Measurements from ENCODE around the gene FAM151B.

The FAM151B gene

DNA sequence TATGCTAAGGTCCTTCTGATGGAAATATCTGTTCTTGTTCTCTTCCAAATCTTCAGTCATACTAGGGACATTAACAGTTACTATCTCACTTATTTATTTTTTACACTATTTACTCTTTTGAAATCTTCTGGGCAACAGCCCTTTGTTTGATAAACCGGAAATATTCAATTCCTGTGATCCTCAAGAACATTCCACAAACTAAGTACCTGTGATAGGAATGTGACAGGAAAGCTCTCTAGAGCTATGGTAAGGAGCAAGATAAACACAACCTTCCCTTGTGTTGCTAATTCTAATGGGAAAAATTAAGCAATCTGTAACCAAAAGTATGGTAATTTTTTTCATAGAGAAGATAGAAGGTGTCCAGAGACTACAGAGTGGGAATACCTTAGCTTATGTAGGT is 104.2 kb downstream of the FAM151B start:
- no peak overlapping the region for H3K4me3 Mint-ChIP-seq
- H3K27me3 Mint-ChIP-seq: no peaks in the 10 kb centered on the region
- no peaks in the 10 kb centered on the region for H3K9me3 Mint-ChIP-seq
- no peaks in the 10 kb centered on the region for H3K36me3 Mint-ChIP-seq
- H3K4me1 Mint-ChIP-seq: no peaks in the 10 kb centered on the region
- H3K27ac Mint-ChIP-seq: no peak overlapping the region
